ENCODE data around the gene PSMD6. TPM values are rescaled to one million over a fixed set of nuclear protein-coding genes. Genes with fewer than 3 reads are reported as not detected.

The PSMD6 gene
- total RNA-seq, 4 donors from 2014 or later = 37.3 to 48.7 (median 38.2) TPM

DNA sequence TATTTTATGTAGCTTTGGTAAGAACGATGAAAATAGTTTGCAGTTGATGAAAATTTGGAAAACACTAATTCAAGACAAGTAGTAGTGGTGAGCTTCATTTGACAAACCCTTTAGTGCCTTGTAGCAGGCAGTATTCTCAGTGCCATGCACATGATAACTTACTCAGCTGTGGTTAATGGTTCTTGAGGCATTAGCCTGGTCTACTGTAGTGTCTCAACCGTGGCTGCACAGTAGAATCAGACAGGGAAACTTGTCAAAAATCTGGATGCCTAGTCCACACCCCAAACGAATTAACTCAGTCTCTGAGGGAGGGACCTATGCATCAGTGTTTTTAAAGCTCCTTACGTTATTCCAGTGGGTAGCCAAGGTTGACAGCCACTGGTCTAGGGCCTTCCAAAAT lies 45.4 kb downstream of the PSMD6 start:
- Histone ChIP-seq H3K4me3 (no peak overlapping the region), H3K27me3 (no peaks in the 10 kb centered on the region), H3K36me3 (peaks cover 0 to 32% (median 0%) of the 10 kb centered on the region in 3 donors), H3K9me3 (no peaks in the 10 kb centered on the region), H3K4me1 (peaks cover 0 to 13% (median 0%) of the 10 kb centered on the region in 4 donors), H3K27ac (no peak overlapping the region)
- no peak for DNase-seq
- TF ChIP-seq POLR2A (IDR thresholded peaks at IDR 0.05) = no peak
- TF ChIP-seq, protein P1, sequence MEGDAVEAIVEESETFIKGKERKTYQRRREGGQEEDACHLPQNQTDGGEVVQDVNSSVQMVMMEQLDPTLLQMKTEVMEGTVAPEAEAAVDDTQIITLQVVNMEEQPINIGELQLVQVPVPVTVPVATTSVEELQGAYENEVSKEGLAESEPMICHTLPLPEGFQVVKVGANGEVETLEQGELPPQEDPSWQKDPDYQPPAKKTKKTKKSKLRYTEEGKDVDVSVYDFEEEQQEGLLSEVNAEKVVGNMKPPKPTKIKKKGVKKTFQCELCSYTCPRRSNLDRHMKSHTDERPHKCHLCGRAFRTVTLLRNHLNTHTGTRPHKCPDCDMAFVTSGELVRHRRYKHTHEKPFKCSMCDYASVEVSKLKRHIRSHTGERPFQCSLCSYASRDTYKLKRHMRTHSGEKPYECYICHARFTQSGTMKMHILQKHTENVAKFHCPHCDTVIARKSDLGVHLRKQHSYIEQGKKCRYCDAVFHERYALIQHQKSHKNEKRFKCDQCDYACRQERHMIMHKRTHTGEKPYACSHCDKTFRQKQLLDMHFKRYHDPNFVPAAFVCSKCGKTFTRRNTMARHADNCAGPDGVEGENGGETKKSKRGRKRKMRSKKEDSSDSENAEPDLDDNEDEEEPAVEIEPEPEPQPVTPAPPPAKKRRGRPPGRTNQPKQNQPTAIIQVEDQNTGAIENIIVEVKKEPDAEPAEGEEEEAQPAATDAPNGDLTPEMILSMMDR (IDR thresholded peaks at IDR 0.05) = no peak

DNA sequence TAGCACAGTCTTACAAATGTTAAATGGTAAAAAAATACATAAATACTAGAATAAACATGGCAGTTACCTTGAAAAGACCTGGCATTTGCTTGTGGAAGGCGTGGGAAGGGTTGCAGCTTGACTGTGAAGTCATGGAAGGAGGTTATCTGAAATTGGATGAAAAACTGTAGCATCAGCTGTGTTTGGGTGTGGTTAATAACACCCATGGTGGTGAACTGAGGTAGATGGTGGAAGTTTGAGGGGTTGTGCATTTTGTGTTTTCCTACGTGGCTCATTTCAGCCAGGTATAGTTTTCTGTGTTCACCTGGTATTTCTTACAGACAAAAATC lies 46.5 kb downstream of the PSMD6 start:
- H3K27ac ChIP-seq = peak overlapping the region in 2 of 4 donors; percentile 3 to 35
- TF ChIP-seq, protein P1 (IDR thresholded peaks at IDR 0.05) = no peak
- no peak for TF ChIP-seq POLR2A (IDR thresholded peaks at IDR 0.05)
- H3K4me3 ChIP-seq = no peak overlapping the region
- no peaks in the 10 kb centered on the region for H3K9me3 ChIP-seq
- no peak for DNase-seq
- H3K4me1 ChIP-seq = peaks cover 0 to 22% (median under 1%) of the 10 kb centered on the region in 4 donors
- peaks cover 0 to 24% (median 0%) of the 10 kb centered on the region in 3 donors for H3K36me3 ChIP-seq
- no peaks in the 10 kb centered on the region for H3K27me3 ChIP-seq

DNA sequence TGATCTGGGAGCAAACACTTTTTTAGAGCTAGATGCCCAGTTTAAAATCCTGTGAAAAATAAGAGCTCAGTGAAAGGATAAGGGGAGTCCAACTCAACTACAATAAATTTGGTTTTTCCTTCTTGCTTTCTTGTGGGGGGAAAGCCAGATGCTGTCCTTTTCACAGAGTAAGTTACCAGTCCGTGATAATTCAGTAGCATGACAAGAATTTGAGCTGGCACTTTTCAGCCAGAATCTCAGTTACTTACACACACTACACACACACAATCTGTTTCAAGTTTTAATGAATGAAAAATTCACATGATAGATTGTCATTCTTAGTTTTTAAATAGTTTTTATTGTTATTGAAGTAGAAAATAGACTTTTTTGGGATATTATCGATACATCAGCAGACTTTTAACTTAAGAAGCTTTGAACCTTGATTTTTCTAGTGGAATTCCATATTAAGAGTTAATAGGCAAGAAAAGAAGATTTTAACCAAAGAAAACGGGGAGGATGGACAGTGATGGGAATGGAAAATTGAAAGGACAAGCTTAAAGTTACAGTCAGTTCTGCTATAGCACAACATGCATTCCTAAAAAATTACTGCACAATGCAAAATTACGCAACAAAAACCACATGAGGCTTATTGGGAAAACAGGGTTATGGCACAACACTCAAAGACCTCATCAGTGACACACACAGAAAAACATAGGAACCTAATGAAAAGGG lies 47.0 kb downstream of the PSMD6 start:
- Histone ChIP-seq H3K27me3 (no peaks in the 10 kb centered on the region), H3K4me1 (peaks cover 0 to 28% (median 2%) of the 10 kb centered on the region in 4 donors), H3K9me3 (no peaks in the 10 kb centered on the region), H3K4me3 (no peak overlapping the region), H3K27ac (peak overlapping the region in 2 of 4 donors; percentile 19 to 35), H3K36me3 (peaks cover 0 to 20% (median 0%) of the 10 kb centered on the region in 3 donors)
- no peak for DNase-seq
- TF ChIP-seq POLR2A (IDR thresholded peaks at IDR 0.05) = no peak
- TF ChIP-seq, protein P1 (IDR thresholded peaks at IDR 0.05) = no peak

DNA sequence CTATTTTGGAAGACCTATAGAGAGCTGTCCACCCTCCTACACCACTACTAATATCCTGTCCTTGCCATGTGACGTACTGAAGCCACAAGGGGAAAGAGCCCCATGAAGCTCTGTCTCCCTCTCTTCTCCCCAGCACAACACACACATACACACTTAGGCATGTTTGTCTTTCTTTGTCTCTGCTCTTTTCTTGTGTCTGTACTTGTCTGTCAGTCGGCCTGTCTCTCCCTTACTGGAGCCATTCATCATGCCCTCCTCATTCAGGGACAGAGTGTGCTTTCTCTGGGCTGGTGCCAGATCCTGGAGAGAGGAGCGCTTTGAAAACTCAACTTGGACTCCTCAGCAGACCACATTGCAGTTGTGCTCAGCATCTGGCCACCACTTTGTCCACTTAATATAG lies 47.6 kb downstream of the PSMD6 start:
- no peak for DNase-seq

DNA sequence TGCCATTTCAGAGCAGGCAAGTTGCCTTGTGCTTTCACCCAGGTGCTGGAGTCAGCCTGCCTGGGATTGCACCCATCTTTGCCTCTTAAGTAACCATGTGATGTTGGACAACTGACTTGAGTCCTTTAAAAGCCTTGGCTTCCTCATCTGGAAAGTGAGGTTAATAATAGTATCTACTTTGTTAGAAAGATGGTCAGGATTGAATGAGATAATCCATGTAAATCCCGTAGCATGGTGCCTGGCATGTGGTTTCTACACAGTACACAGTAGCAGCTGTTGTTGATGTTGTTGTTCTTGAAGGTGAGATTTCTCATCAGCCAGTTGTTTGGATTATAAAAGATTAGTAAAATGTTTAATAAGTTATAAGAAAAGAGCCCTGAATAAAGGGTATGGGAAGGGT lies 48.8 kb downstream of the PSMD6 start:
- no peaks in the 10 kb centered on the region for H3K27me3 ChIP-seq
- TF ChIP-seq, protein P1 (IDR thresholded peaks at IDR 0.05) = no peak
- TF ChIP-seq POLR2A (IDR thresholded peaks at IDR 0.05) = no peak
- no peak for DNase-seq
- no peaks in the 10 kb centered on the region for H3K9me3 ChIP-seq
- no peak overlapping the region for H3K27ac ChIP-seq
- no peak overlapping the region for H3K4me3 ChIP-seq
- peaks cover 0 to 5% (median 0%) of the 10 kb centered on the region in 3 donors for H3K36me3 ChIP-seq
- peaks cover 0 to 42% (median 7%) of the 10 kb centered on the region in 4 donors for H3K4me1 ChIP-seq

More for the DNA sequence above, 47.6 kb downstream of the PSMD6 start:
- TF ChIP-seq, protein P1 (IDR thresholded peaks at IDR 0.05) = no peak
- TF ChIP-seq POLR2A (IDR thresholded peaks at IDR 0.05) = no peak
- Histone ChIP-seq H3K4me1 (peaks cover 0 to 33% (median 5%) of the 10 kb centered on the region in 4 donors), H3K9me3 (no peaks in the 10 kb centered on the region), H3K27ac (peak overlapping the region in 2 of 4 donors; percentile 4 to 19), H3K4me3 (no peak overlapping the region), H3K27me3 (no peaks in the 10 kb centered on the region), H3K36me3 (peaks cover 0 to 14% (median 0%) of the 10 kb centered on the region in 3 donors)

Measured in Peyer's patch (tissue), 4 donors.